Activated naive CD4-positive, alpha-beta T cell treated with anti-CD3 and anti-CD28 coated beads, Interleukin-2, amount 10 ng/mL, durations not matched to agents 5 hours and 36 hours (primary cell): ENCODE data around the gene SV2B. TPM values are rescaled to one million over a fixed set of nuclear protein-coding genes. Genes with fewer than 3 reads are reported as not detected.

Experiments used
- total RNA-seq, 2 experiments: library from RNA; stranded (reverse); gene quantifications; one replicate each; pipeline ENCODE4 v1.2.3, GENCODE V29; 2021

The SV2B gene
- total RNA-seq: under 1 TPM; 0.18 to 0.26 TPM

GRCh38 chr15:91099995-91100813, at the start of gene SV2B:
Gene SV2B, plus strand, starts transcription at chr15:91100257. Its CDS starts 126,007 bp downstream, at chr15:91226264.

Other genes with a start within 250 kb of the SV2B start
- 100 to 1,000 TPM; 122 to 123 TPM for gene FURIN, start 231.7 kb upstream of the SV2B start, total RNA-seq
- 10 to 100 TPM in 1 of 2 experiments, 1 to 10 TPM in 1; 8.2 to 12.9 TPM for gene FES, start 215.8 kb upstream of the SV2B start, total RNA-seq
- 100 to 1,000 TPM; 100 to 103 TPM for gene MAN2A2, start 197.0 kb upstream of the SV2B start, total RNA-seq
- 10 to 100 TPM; 28.5 to 29.2 TPM for gene HDDC3, start 167.7 kb upstream of the SV2B start, total RNA-seq
- 10 to 100 TPM; 67.9 to 68.9 TPM for gene UNC45A, start 165.0 kb upstream of the SV2B start, total RNA-seq
- 10 to 100 TPM; 26.7 to 27.8 TPM for gene RCCD1, start 145.4 kb upstream of the SV2B start, total RNA-seq
- 100 to 1,000 TPM; 111 to 127 TPM for gene PRC1, start 105.7 kb upstream of the SV2B start, total RNA-seq
- 10 to 100 TPM; 18.1 to 18.4 TPM for gene VPS33B, start 77.7 kb upstream of the SV2B start, total RNA-seq